Activated CD4-positive, alpha-beta T cell treated with anti-CD3 and anti-CD28 coated beads for 48 hours (primary cell): ENCODE results near the gene SH3BP1.
"Not testable (repeated sequence)": the region's sequence is repeated elsewhere in the genome, so short reads cannot be mapped to it uniquely, and the experiment has no call there.

ENCODE experiments used
- DNase-seq: peaks from one replicate; pipeline ENCODE4 v3.0.0-alpha.2; 2020

SH3BP1 gene

DNA sequence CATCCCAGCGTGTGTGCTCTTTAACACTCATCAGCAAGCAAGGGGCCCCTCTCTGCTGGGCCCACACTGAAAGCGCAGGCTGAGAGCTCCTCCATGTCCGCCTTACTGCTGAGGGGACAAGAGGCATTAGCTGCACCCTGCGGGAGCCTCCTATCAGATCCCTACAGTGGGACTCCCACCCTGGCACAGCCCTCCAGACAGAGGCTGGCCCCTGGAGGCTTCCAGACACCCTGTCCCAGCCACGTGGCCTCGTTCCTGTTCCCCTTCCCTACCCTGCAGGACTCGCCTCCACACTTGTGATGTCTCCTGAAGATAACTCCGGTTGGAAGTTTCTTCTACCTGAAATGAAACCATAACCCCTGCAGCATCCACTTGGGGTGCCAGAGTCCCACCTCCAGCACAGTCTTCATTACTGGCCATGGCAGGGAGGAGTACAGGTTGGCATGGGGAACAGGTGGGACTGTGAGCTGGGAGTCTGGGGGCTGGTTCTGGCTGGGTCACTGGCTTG lies 5.0 kb upstream of the SH3BP1 start:
- no peak for DNase-seq

DNA sequence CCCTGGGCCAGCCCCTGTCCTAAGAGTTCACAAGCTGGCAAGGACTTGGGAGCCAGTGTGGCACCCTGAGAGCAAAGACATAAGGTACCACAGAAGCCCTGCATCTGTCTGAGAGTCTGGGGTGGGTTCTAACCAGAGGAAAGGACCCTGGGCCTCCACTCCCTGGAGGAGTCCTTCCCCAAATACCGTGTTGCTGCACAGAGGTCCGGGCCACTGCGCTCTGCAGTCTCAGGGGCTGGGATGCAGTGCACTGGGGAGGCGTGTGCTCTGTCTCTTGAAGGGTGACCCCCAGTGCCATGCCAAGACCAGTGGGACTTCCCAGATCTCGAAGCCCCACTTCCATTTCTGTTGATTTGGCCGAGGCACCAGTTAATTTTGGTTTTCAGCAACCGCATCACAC lies 4.3 kb upstream of the SH3BP1 start:
- no peak for DNase-seq

DNA sequence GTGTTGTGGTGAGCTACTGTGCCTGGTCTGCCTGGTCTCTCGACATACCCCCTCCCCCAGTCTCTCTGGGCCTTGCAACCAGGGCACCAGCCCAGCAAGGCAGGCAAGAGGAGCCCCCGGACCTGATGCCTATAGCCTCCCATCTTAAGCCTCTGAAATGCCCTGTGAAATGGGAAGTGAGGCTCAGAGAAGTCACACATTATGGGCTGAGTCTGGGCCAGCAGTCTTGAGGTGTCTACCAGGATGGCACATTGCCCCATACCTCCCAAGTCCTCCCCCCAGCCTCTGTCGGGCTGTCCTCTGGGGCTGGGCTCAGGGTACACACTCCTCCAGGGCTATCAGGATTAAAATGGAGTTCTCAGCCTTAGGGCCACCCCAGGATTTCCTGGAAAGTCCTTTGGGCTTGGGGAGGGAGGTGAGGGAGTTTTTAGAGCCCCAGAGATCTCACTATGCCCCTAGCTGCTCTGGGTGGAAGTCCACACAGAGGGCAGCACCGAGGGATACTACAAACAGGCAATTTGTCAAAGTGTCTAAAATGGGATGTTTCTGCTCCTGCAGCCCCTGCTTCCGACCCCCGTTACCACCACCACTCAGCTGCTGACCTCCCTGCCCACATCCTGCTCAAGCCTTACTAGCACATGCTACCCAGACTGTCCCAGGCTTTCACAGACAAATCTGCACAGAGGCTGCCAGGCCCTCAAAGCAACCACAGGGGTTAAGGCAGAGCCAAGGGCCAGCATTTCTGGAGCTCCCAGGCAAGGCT lies 3.1 kb upstream of the SH3BP1 start:
- DNase-seq: no peak

DNA sequence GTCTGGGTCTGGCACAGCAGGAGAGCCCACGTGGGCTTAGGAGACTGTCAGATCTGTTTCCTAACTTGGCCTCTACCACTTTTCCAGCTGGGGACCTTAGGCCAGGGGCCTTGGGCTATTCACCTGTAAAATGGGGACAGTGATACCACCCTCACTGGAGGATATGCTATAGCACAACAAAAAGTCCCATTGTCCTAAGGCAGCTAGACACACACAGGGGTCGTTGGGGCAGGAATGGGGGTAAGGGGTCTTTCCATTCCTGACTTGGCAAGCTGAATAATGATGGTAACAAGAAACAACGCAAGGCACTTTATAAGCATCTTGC lies 2.6 kb upstream of the SH3BP1 start:
- DNase-seq: no peak

DNA sequence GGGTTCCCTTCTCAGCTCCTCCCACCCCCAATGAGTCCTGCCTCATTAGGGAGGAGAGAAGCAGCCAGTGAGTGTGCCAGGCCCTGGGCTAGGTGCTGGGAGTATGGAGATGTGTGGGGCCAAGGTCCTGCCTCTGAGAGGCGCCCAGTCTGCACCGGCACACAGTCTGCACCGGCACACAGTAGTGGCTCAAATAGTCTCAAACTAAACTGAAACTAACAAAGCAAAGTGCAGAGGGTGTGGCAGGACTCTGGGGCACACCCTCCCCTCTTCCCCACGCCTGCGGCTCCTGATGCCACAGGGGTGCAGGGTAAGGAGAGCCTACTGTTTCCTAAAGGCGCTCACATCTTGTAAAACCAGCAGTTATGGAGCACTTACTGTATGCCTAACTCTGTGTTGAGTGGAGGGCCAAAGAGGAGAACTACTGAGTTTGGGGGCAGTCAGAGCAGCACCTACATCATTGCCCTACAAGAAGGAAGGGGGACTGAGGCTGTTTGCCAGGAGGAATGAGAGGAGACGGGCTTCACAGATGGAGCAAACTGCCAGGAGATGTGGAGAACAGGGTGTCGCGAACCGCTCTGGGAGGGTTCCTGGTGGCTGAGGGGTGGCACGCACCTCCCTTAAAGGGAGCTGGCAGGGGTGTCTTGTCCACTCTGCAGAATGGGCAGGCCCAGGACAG lies 939 bp upstream of the SH3BP1 start:
- DNase-seq: peak; percentile 48

DNA sequence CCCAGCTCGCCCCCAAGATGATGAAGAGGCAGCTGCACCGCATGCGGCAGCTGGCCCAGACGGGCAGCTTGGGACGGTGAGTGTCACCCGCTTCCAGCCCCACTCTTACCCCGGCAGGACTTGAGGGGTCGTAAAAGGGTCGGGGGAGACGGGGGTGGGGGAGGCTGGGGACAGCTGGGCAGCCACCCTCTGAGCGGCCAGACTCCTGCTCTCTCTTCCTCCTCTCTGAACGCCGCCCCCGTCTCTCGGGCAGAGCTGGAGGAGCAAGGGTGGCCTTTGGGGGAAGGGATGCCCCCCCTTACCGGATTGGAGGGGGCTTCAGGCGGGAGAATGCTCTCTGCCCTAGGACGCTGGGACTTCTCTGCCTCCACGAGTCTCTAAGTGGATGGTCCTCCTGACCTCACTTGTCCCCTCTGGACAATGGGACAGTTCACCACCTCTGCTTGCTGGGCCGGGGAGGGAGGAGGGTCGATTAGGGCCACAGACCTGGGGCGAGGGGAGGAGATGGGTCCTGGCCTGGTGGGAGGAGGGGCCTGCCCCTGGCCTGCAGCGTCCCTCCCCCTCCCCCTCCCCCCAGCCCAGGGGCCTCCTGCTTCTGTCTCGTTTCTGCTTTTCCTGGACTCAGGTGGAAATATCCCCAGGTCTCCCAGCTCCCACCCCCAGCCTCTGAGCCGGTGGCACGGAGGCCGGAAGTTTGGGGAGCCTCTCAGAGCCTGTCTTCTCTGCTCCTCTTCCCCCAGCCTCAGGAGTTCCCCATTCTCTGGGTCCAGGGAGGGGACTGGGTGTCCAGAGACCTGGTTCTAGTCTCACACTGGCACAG lies 512 bp downstream of the SH3BP1 start:
- peak; percentile 42 for DNase-seq

DNA sequence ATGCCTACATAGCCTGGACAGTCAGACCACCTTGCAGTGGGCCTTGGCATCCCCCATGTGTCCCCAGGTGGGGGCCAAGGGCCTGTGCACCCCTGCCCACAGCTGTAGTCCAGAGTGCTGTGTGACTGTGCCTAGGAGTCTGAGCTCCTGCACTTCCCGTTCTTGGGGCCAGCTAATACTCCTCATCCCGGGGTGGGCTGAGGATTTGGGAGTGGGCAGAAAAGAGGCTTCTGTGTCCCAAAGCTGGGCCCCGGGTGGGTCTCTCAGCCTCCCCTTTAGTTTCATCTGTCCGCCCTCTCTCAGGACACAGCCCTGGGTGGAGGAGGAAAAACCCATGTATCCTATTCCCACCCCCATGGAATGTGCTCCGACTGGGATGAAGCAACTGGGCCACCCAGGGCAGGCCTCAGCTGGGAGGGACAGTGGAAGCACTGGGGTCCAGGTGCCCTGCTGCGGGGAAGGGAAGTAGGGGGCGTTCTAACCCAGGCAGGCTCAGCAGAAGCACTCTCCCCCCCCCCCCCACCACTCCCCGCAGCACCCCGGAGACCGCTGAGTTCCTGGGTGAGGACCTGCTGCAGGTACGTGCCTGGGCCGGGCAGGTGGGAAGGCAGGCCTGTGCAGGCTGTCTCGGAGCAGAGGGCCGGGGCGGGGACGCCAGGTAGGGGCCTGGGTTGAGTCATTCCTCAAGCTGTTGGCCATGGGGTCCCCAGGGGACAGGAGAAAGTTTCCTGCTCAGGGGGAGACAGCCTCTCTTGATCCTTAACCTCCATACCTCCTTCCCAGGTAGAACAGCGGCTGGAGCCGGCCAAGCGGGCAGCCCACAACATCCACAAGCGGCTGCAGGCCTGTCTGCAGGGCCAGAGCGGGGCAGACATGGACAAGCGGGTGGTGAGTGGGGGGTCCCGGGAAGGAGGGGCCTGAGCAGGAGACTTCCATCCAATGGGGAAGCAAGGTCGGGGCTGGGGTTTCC lies 1.4 kb downstream of the SH3BP1 start:
- DNase-seq: no peak

DNA sequence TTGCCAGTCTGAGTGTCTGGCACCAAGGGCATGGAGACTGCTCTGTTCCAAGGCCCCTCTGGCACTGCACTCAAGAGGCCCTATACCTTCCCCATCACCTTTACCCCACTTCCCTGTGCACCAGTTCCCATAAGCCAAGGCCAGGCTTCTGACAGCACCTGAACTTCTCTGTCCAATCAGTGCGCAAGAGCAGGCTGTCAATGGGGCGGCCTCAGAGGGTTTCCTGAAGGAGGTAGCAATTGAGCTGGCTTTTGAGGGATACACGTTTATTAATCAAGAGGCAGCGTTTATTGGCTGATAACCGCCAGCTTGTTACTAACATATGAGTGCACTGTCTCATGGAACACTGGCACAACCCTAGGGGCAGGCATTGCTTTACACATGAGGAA lies 2.1 kb downstream of the SH3BP1 start:
- DNase-seq: no peak

DNA sequence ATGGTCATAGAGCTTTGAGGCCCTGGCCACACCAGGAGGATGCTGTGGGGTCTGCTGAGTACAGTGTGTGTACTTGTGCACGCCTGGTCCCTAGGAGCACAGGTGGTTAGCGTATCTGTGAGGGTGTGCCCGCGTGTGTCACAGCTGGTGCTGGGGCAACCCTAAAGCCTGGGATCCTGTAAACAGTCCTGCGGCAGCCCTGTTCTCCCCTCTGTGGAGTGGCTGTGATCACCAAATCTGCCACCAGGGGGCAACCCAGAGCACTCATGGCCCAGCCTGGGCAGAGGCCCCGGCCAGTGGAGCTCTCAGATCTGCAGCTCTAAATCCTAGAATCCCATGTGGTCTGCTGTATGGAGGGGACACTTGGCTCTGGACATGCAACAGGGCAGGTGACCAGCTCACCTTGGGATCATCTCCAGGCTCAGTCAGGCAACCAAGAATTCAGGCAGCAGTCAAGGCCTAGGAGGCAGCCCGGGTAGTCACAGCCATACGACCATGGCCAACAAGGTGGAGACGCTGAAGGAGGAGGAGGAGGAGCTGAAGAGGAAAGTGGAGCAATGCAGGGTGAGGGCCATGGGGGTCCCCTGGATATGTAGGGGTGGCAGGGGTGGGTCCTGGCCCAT lies 3.9 kb downstream of the SH3BP1 start:
- peak; percentile 93 for DNase-seq

DNA sequence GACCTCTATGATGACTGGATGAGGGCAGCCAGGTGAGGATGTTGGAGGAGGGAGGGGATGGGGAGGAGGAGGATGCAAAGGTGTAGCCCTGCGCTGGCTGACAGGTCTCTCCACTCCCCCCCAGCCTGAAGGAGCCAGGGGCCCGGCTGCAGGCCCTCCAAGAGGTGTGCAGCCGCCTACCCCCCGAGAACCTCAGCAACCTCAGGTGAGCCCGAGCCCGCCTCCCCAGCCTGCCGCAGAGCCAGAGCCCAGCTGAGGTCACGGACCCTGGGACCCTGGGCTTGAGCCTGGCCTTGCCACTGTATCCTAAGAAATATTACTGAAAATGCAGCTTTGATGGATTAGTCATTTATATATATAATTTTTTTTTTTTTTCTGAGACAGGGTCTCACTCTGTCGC lies 7.8 kb downstream of the SH3BP1 start:
- no peak for DNase-seq

DNA sequence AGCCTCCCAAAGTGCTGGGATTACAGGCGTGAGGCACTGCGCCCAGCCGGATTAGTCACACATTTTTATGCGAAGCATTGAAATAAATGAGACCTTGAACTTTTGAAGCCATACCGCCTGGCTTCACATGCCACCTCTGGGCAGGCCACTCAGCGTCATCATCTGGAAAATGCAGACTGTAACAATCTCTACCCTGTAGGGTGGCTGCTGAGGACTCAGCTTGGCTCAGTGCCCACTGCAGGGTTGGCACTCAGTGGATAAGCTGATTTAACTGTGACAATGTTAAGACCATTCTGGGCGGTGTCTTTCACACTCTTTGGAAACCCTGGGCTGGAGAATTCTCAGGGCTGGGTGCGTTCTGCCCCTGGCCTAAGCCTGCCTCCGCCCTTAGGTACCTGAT lies 8.5 kb downstream of the SH3BP1 start:
- no peak for DNase-seq

DNA sequence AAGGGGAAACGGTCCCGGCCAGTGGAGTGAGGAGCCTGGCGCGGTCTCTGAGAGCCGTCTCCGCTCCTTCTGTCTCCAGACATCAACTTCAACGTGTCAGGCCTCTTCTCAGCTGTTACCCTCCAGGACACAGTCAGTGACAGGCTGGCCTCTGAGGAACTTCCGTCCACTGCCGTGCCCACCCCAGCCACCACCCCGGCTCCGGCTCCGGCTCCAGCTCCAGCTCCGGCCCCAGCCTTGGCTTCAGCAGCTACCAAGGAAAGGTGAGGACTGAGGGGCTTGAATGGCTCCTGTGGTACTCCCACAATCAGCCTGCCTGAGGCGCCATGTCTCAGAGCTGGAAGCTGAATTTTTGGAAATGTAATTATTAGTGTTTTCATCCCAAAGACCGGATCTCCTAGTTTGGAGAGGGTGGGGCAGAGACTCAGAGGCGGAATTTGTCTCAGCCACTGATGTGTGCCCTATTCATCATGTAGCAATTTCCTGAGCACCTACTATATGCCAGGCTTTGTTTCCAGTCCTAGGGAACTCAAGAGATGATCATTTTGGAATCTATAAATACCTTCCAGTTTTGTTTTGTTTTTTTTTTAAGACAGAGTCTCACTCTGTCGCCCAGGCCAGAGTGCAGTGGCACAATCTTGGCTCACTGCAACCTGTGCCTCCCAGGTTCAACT lies 11.1 kb downstream of the SH3BP1 start:
- no peak for DNase-seq

DNA sequence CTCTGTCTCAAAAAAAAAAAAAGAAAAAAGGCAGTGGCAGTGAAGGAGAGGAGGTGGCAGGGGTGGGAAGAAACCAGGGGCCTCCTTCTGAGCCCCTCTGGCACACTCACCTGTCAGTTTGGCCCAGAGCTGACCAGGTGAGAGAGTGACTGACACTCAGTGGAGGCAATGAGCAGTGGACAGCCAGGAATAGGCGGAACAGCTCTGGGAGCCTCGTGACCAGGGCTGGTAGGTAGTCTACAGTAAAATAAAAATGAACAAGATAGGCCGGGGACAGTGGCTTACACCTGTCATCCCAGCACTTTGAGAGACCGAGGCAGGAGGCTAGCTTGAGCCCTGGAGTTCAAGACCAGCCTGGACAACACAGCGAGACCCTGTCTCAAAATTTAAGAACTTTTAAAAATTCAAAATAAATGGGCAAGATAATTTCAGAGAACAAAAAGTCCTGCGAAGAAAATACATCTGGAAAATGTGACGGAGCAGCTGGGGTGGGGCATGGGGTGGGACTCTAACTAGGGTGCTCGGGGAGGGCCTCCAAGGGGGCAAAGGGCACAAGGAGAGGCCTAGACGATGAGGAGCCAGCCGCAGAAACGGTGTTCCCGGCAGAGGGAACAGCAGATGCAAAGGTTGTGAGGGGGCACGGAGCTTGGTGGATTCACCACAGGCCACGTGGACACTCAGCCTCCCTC lies 15.2 kb downstream of the SH3BP1 start:
- DNase-seq: no peak

DNA sequence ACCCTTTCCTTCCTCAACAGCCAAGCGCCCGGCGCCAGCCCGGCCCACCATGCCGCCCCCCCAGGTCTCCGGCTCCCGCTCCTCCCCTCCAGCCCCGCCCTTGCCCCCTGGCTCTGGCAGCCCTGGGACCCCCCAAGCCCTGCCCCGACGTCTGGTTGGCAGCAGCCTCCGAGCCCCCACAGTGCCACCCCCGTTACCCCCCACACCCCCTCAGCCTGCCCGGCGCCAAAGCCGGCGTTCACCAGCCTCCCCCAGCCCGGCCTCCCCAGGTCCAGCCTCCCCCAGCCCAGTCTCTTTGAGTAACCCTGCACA lies 15.7 kb downstream of the SH3BP1 start:
- DNase-seq: no peak

DNA sequence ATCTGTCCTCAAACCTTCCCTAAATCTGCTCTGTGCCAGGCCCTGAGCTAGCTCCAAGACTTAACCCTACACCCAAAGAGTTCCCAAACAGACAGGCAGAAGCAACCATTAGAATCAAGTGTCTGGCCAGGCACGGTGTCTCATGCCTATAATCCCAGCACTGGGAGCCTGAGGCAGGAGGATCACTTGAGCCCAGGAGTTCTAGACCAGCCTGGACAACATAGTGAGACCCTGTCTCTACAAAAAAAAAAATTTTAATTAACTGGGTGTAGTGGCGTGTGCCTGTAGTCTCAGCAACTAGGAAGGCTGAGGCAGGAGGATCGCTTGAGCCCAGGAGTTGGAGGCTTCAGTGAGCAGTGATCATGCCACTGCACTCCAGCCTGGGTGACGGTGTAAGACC lies 17.1 kb downstream of the SH3BP1 start:
- DNase-seq: not testable (repeated sequence)

DNA sequence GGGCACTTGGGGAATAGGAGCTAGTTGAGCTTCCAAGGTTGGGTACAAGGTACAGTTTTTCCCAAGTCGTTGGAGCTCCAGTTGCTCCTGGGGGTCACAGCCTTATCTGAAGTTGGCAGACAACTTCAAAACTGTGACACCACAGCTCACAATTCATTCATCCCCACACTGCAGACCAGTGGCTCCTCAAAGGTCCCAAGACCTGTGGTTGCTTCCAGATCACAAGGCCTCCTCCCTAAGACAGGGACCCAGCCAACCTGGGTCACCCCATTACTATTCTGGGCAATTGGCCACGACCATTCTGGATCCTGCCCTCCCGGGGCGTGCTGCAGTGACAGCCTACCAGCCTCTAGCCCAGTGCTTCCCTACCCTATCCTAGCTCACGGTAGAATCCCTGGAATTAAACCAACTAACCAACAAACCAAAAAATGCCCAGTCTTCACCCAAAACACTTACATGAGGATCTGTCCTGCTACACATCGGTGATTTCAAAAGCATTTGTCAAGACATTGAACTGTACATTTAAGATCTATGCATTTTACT lies 18.2 kb downstream of the SH3BP1 start:
- DNase-seq: no peak

DNA sequence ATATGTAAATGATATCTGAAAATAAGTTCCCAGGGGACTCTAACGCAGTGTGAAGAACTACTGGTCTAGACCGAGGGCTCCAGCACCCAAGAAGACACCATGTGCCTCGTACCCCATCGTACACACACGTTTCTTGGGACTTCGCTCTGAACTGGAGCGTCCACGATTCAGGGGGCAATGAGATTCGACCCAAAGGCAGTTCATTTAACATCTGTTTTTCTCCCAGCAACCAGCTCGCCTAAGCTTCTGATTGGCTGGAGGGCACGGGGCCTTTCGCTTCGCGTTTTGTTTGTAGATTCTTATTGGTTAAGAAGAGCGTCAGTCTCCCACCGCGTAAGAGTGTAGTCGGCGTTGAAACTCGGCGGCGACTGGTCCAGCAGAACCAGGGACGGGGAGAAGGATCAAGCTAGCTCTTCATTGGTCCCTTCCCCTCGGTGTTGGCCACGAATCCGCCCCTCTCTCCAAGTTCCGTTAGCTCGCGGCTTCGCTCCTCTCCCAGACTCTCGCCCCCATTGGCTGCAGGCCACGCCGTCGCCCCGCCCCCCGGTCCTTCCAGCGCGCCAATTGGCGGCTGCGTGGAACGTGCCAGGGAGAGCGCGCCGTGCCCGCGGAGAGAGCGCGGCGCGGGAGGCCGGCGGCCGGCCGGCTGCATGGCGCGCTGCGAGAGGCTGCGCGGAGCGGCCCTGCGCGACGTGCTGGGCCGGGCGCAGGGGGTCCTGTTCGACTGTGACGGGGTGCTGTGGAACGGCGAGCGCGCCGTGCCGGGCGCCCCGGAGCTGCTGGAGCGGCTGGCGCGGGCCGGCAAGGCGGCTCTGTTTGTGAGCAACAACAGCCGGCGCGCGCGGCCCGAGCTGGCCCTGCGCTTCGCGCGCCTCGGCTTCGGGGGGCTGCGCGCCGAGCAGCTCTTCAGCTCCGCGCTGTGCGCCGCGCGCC lies 18.9 kb downstream of the SH3BP1 start, which contains the start of gene PDXP:
Gene PDXP, plus strand, starts transcription at position 591 of the 933 bp plus-strand sequence. Its CDS starts 60 bp downstream, at position 651.
- DNase-seq: peak; percentile 99

DNA sequence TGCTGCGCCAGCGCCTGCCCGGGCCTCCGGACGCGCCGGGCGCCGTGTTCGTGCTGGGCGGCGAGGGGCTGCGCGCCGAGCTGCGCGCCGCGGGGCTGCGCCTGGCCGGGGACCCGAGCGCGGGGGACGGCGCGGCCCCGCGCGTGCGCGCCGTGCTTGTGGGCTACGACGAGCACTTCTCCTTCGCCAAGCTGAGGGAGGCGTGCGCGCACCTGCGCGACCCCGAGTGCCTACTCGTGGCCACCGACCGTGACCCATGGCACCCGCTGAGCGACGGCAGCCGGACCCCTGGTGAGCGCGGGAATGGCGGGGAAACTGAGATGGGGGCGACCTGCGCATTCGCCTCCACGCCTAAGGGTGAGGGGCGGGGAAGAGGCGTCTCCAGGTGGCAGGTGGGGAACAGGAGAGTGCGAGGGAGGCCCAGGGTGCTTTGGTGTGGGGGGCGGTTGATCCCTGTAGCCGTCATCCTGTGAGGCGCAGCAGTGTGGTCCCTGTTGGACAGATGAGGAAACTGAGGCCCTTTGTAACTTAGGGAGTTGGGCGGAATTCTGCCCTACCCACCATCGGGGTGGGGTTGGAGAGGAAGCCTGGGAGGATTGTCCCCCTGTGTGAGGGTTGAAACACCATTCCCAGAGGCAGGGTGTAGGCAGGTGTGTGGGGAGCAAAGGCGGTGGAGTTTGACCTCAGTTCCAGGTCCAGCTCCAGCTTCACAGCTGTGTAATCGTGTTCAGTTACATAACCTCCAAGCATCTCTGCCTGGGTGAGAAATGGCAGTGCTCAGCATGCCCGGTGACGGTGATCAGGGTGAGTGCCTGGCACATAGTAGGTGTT lies 19.8 kb downstream of the SH3BP1 start:
- no peak for DNase-seq
